ENCODE data around the gene GDPD5.

- TF ChIP-seq, protein P1, sequence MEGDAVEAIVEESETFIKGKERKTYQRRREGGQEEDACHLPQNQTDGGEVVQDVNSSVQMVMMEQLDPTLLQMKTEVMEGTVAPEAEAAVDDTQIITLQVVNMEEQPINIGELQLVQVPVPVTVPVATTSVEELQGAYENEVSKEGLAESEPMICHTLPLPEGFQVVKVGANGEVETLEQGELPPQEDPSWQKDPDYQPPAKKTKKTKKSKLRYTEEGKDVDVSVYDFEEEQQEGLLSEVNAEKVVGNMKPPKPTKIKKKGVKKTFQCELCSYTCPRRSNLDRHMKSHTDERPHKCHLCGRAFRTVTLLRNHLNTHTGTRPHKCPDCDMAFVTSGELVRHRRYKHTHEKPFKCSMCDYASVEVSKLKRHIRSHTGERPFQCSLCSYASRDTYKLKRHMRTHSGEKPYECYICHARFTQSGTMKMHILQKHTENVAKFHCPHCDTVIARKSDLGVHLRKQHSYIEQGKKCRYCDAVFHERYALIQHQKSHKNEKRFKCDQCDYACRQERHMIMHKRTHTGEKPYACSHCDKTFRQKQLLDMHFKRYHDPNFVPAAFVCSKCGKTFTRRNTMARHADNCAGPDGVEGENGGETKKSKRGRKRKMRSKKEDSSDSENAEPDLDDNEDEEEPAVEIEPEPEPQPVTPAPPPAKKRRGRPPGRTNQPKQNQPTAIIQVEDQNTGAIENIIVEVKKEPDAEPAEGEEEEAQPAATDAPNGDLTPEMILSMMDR (IDR thresholded peaks at IDR 0.05; ENCODE audit: low read length) = no peak
- no peak for TF ChIP-seq EZH2 (IDR thresholded peaks at IDR 0.05; ENCODE audit: borderline replicate concordance, low read length)
Measured at GRCh38 chr11:75467881-75468280, 57.9 kb downstream of the GDPD5 start.
